H1 (cell line): ENCODE results near the gene TMEM176B. TPM values are rescaled to one million over a fixed set of nuclear protein-coding genes. Genes with fewer than 3 reads are reported as not detected.

ENCODE experiments used
- CTCF ChIA-PET: fragments of 300-600 bp; sonication (Branson Sonifier 250); formaldehyde crosslinking; loops from one replicate; lab custom pipeline; 2021; ENCODE audit not compliant: partially characterized antibody; lab: Charles Lee
- POLR2A ChIA-PET: fragments of 300-600 bp; sonication (Branson Sonifier 250); formaldehyde crosslinking; loops from one replicate; lab custom pipeline; 2021; ENCODE audit warnings: inconsistent platforms; ENCODE audit not compliant: partially characterized antibody; lab: Charles Lee
- DNase-seq, 2 experiments: peaks; one replicate each; pipeline versions ENCODE4 v3.0.0 to v3.0.0-alpha.2; 2010 to 2022; ENCODE audit warnings: low spot score in 2 of 2, low read depth in 1 of 2, mixed read lengths in 1 of 2
- FAIRE-seq: peaks from 2 replicates; lab custom pipeline; 2011; peaks lifted over from hg19 to GRCh38; lab: Jason Lieb, UNC
- H2AFZ ChIP-seq: 2 replicates; pipeline ENCODE4 v1.8.1; 2012; ENCODE audit warnings: low read length, inconsistent platforms
- H2AK5ac ChIP-seq: 2 replicates; pipeline ENCODE4 v1.6.1; 2013; ENCODE audit warnings: low read depth, low read length
- H2BK120ac ChIP-seq: replicated peaks from 2 replicates; pipeline ENCODE3; 2013; ENCODE audit warnings: low read depth, low read length, inconsistent platforms
- H2BK12ac ChIP-seq: 2 replicates; pipeline ENCODE4 v1.6.1; 2013; ENCODE audit warnings: low read depth, low read length
- H2BK15ac ChIP-seq: 2 replicates; pipeline ENCODE4 v1.6.1; 2013; ENCODE audit warnings: low read length
- H2BK20ac ChIP-seq: 2 replicates; pipeline ENCODE4 v1.6.1; 2013; ENCODE audit warnings: low read length
- H2BK5ac ChIP-seq: 2 replicates; pipeline ENCODE4 v1.6.1; 2013; ENCODE audit warnings: low read depth, low read length
- H3K14ac ChIP-seq: 2 replicates; pipeline ENCODE4 v1.6.1; 2013; ENCODE audit warnings: inconsistent platforms; ENCODE audit not compliant: insufficient read length
- H3K18ac ChIP-seq: 2 replicates; pipeline ENCODE4 v1.6.1; 2013; ENCODE audit warnings: low read length; ENCODE audit errors: extremely low read depth
- H3K23ac ChIP-seq: 2 replicates; pipeline ENCODE4 v1.6.1; 2013; ENCODE audit warnings: inconsistent platforms; ENCODE audit not compliant: insufficient read length
- H3K23me2 ChIP-seq: 2 replicates; pipeline ENCODE4 v1.6.1; 2013; ENCODE audit warnings: low read depth, low read length
- H3K27ac ChIP-seq: 2 replicates; pipeline ENCODE4 v1.6.1; 2011; ENCODE audit warnings: low read depth, low read length, inconsistent platforms
- H3K27me3 ChIP-seq, 4 experiments: replicated peaks in 1 of 4; 1 replicate in 1 of 4; 2 replicates in 3 of 4; pipeline versions ENCODE4 v1.6.1 to v1.8.1; 2011 to 2013; ENCODE audit warnings: low read length in 3 of 4, mild to moderate bottlenecking in 3 of 4, inconsistent platforms in 2 of 4, mixed read lengths in 2 of 4, moderate library complexity in 1 of 4; ENCODE audit not compliant: control insufficient read depth in 3 of 4, insufficient read depth in 3 of 4; ENCODE audit errors: extremely low read depth in 1 of 4
- H3K36me3 ChIP-seq, 4 experiments: 2 replicates each; pipeline versions ENCODE4 v1.6.1 to v1.8.1; 2011 to 2013; ENCODE audit warnings: mild to moderate bottlenecking in 4 of 4, low read length in 3 of 4, moderate library complexity in 2 of 4, control low read depth in 1 of 4, inconsistent platforms in 1 of 4; ENCODE audit not compliant: insufficient read depth in 4 of 4, control insufficient read depth in 2 of 4
- H3K4ac ChIP-seq: replicated peaks from 2 replicates; pipeline ENCODE3; 2013; ENCODE audit warnings: low read length, low read depth, mixed read lengths, inconsistent platforms; ENCODE audit not compliant: insufficient read length
- H3K4me1 ChIP-seq, 4 experiments: replicated peaks in 1 of 4; 1 replicate in 1 of 4; 2 replicates in 3 of 4; pipeline versions ENCODE4 v1.6.1 to v1.8.1; 2011 to 2013; ENCODE audit warnings: low read length in 3 of 4, inconsistent platforms in 2 of 4, mixed read lengths in 1 of 4; ENCODE audit not compliant: insufficient read depth in 4 of 4, control insufficient read depth in 3 of 4
- H3K4me2 ChIP-seq, 2 experiments: 2 replicates each; pipeline versions ENCODE4 v1.6.1 to v1.8.1; 2011 to 2013; ENCODE audit warnings: low read depth in 2 of 2, low read length in 2 of 2, control low read depth in 1 of 2, inconsistent platforms in 1 of 2, mild to moderate bottlenecking in 1 of 2; ENCODE audit not compliant: insufficient read depth in 1 of 2
- H3K4me3 ChIP-seq, 4 experiments: fragments of 200-600, 300-600 bp in 1 of 4; sonication (generic), shearing (Covaris generic), sonication (Bioruptor Twin) in 1 of 4; 2 replicates each; pipeline versions ENCODE4 v1.5.1 to v1.8.1; 2011 to 2016; ENCODE audit warnings: low read length in 4 of 4, low read depth in 3 of 4, control low read depth in 2 of 4, inconsistent platforms in 2 of 4, mild to moderate bottlenecking in 2 of 4, mixed read lengths in 1 of 4, moderate library complexity in 1 of 4; ENCODE audit not compliant: insufficient read depth in 2 of 4; ENCODE audit errors: extremely low read depth in 1 of 4
- H3K56ac ChIP-seq: replicated peaks from 2 replicates; pipeline ENCODE3; 2013; ENCODE audit warnings: low read depth, mild to moderate bottlenecking, mixed read lengths, low read length, inconsistent platforms; ENCODE audit not compliant: insufficient read length
- H3K79me1 ChIP-seq: 2 replicates; pipeline ENCODE4 v1.6.1; 2013; ENCODE audit warnings: low read depth, low read length, control low read depth
- H3K79me2 ChIP-seq, 2 experiments: 2 replicates each; pipeline versions ENCODE4 v1.6.1 to v1.8.1; 2012 to 2013; ENCODE audit warnings: low read length in 2 of 2, mild to moderate bottlenecking in 2 of 2, inconsistent platforms in 1 of 2; ENCODE audit not compliant: insufficient read depth in 2 of 2, control insufficient read depth in 1 of 2
- H3K9ac ChIP-seq, 4 experiments: replicated peaks in 1 of 4; 1 replicate in 1 of 4; 2 replicates in 3 of 4; pipeline versions ENCODE4 v1.6.1 to v1.8.1; 2011 to 2013; ENCODE audit warnings: low read depth in 3 of 4, low read length in 3 of 4, control low read depth in 2 of 4, mild to moderate bottlenecking in 2 of 4, moderate library complexity in 2 of 4, inconsistent platforms in 1 of 4; ENCODE audit errors: extremely low read depth in 1 of 4
- H3K9me3 ChIP-seq, 2 experiments: 2 replicates each; pipeline versions ENCODE4 v1.6.1 to v1.8.1; 2012 to 2013; ENCODE audit warnings: mild to moderate bottlenecking in 2 of 2, moderate library complexity in 2 of 2, control low read depth in 1 of 2, inconsistent platforms in 1 of 2, low read depth in 1 of 2, low read length in 1 of 2, mixed read lengths in 1 of 2; ENCODE audit not compliant: insufficient read depth in 2 of 2
- H4K20me1 ChIP-seq, 2 experiments: replicated peaks in 1 of 2; 2 replicates each; pipeline versions ENCODE3 to v1.8.1; 2011 to 2013; ENCODE audit warnings: inconsistent platforms in 2 of 2, low read length in 2 of 2, mild to moderate bottlenecking in 1 of 2; ENCODE audit not compliant: insufficient read depth in 2 of 2, control insufficient read depth in 1 of 2
- H4K5ac ChIP-seq: 2 replicates; pipeline ENCODE4 v1.6.1; 2013; ENCODE audit warnings: low read length, low read depth, mixed read lengths, inconsistent platforms; ENCODE audit not compliant: insufficient read length
- H4K8ac ChIP-seq: 2 replicates; pipeline ENCODE4 v1.8.0; 2013; ENCODE audit warnings: mild to moderate bottlenecking, moderate library complexity, low read length, inconsistent platforms; ENCODE audit not compliant: insufficient read depth; ENCODE audit errors: extremely low read depth
- H4K91ac ChIP-seq: replicated peaks from 2 replicates; pipeline ENCODE3; 2013; ENCODE audit warnings: low read length, mixed read lengths, inconsistent platforms; ENCODE audit not compliant: insufficient read length
- BRCA1 ChIP-seq: IDR thresholded peaks from 2 replicates; pipeline ENCODE4 v1.6.1; 2012; ENCODE audit warnings: low read depth, low read length, improper control_type of control experiment
- GTF2F1 ChIP-seq: IDR thresholded peaks from 2 replicates; pipeline ENCODE4 v1.6.1; 2012; ENCODE audit warnings: low read depth, low read length, improper control_type of control experiment, borderline replicate concordance
- HDAC6 ChIP-seq: IDR thresholded peaks from one replicate; pipeline ENCODE4 v1.7.1; 2012; ENCODE audit warnings: low read depth, mild to moderate bottlenecking, inconsistent platforms, low read length, moderate library complexity
- KDM1A ChIP-seq: fragments of 200-600, 300-600 bp; sonication (generic); IDR thresholded peaks from 2 replicates; pipeline ENCODE4 v1.7.1; 2016; ENCODE audit warnings: mild to moderate bottlenecking, low read length, borderline replicate concordance
- RAD21 ChIP-seq, 2 experiments: IDR thresholded peaks in 1 of 2; conservative IDR thresholded peaks in 1 of 2; 2 replicates each; pipeline ENCODE4 v1.6.1; 2011; ENCODE audit warnings: low read depth in 2 of 2, low read length in 2 of 2, improper control_type of control experiment in 1 of 2, inconsistent platforms in 1 of 2, mild to moderate bottlenecking in 1 of 2, moderate library complexity in 1 of 2
- RFX5 ChIP-seq: IDR thresholded peaks from 2 replicates; pipeline ENCODE4 v1.6.1; 2011; ENCODE audit warnings: low read depth, low read length, improper control_type of control experiment, borderline replicate concordance
- RXRA ChIP-seq: IDR thresholded peaks from 2 replicates; pipeline ENCODE4 v1.6.1; 2011; ENCODE audit warnings: low read depth, mild to moderate bottlenecking, low read length, moderate library complexity; ENCODE audit not compliant: insufficient read depth
- SAP30 ChIP-seq: fragments of 300-600 bp; sonication (generic); IDR thresholded peaks from 2 replicates; pipeline ENCODE4 v1.7.1; 2012; ENCODE audit warnings: low read length, moderate library complexity, mild to moderate bottlenecking, inconsistent platforms; ENCODE audit not compliant: insufficient read depth, insufficient replicate concordance
- SP1 ChIP-seq: IDR thresholded peaks from 2 replicates; pipeline ENCODE4 v1.6.1; 2011; ENCODE audit warnings: low read depth, low read length
- SRF ChIP-seq: IDR thresholded peaks from 2 replicates; pipeline ENCODE4 v1.6.1; 2011; ENCODE audit warnings: mild to moderate bottlenecking, low read depth, low read length, moderate library complexity
- ZNF274 ChIP-seq: IDR thresholded peaks from 2 replicates; pipeline ENCODE4 v1.7.0; 2012; ENCODE audit warnings: low read length, borderline replicate concordance; ENCODE audit errors: extremely low read depth
- WGBS, 2 experiments: shearing (Covaris generic) in 1 of 2; methylation state at CpG; one replicate each; pipeline versions ENCODE4 v1.1.6 to v1.1.7; 2013 to 2015; ENCODE audit warnings: low lambda C conversion rate in 2 of 2, mixed read lengths in 2 of 2, inconsistent platforms in 1 of 2, low coverage in 1 of 2, missing lambda C conversion rate in 1 of 2; ENCODE audit not compliant: insufficient replicate concordance in 2 of 2, insufficient coverage in 1 of 2, insufficient read length in 1 of 2; ENCODE audit errors: extremely low coverage in 1 of 2, missing lambda C conversion rate in 1 of 2; 5-methylcytosine and 5-hydroxymethylcytosine counted together
- polyA plus RNA-seq, 7 experiments: library from polyadenylated mRNA; depleted of rRNA in 3 of 7; stranded (reverse) in 5 of 7; unstranded in 2 of 7; fragments of >200 nt in 5 of 7; fragments of 200-250 nt in 2 of 7; gene quantifications; 1 replicate in 5 of 7; 2 replicates in 1 of 7; 4 replicates in 1 of 7; pipeline versions ENCODE4 v1.2.1 to v1.2.3, GENCODE V29; 2011 to 2013; ENCODE audit warnings: missing spikeins in 2 of 7, mixed read lengths in 2 of 7
- total RNA-seq: library from RNA; stranded (reverse); fragmentation: NEBNext Ultra II Directional; extraction: Animal tissue kit (Norgen Biotek cat#: 25700); gene quantifications from 2 replicates; pipeline ENCODE4 v1.2.1, GENCODE V29; 2021

Gene TMEM176B
- total and polyA plus RNA-seq, 2 of the 8 experiments (the other 6 are each of a cell fraction or from before 2014, with no cell fraction given), result 1.2 to 2.1 TPM

DNA sequence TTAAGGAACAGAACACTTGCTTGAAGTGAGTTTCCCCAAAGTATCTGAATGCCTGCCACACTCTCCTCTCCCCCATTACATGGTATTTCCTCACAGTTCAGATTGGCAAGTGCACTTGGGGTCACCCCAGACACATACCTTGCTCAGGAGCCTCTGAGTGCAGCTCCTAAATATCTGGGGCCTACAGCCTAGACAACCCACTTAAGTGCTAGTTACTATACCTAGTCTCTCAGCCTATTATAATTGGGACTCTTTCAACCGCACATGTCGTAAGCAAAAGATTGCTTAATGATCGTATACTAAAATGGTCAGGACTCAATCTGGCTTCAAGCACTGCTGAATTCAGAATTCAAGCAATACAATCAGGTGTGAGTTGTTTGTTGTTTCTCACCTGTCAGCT is 19.9 kb downstream of the TMEM176B start:
- no peak overlapping the region for H4K5ac ChIP-seq
- no peaks in the 10 kb centered on the region for H3K23me2 ChIP-seq
- no peak overlapping the region for H3K4me3 ChIP-seq
- no peak overlapping the region for H3K56ac ChIP-seq
- no peak overlapping the region for H2BK12ac ChIP-seq
- ChIA-PET CTCF (interaction anchor here (0.7 to 3.8 kb wide), 8 partner anchors 13 to 208 kb away, joined by 3 to 50 read pairs (median 4); partner anchors contain the start of gene AOC1), POLR2A (interaction anchor here (1.5 kb wide), 1 partner anchor 19 kb away, joined by 3 read pairs; no protein-coding TSS in a partner anchor)
- H4K91ac ChIP-seq, result no peak overlapping the region
- no peak overlapping the region for H3K4ac ChIP-seq
- 64% methylated on average over 3 of the region's 3 CpGs; no CpG with 5 or more reads in 1 of the 2 experiments for whole genome bisulfite sequencing, 2 experiments
- H3K36me3 ChIP-seq, result no peaks in the 10 kb centered on the region
- H3K23ac ChIP-seq, result no peak overlapping the region
- H3K4me1 ChIP-seq, result no peaks in the 10 kb centered on the region
- H3K4me2 ChIP-seq, result no peak overlapping the region
- no peaks in the 10 kb centered on the region; a peak in 1 of 7 replicates for H3K27me3 ChIP-seq
- H2BK20ac ChIP-seq, result no peak overlapping the region
- no peaks in the 10 kb centered on the region for H3K79me2 ChIP-seq
- no peaks in the 10 kb centered on the region for H3K9me3 ChIP-seq
- no peak overlapping the region for H2AFZ ChIP-seq
- no peak overlapping the region for H2BK120ac ChIP-seq
- H3K14ac ChIP-seq, result no peak overlapping the region
- H2BK15ac ChIP-seq, result no peak overlapping the region
- no peak overlapping the region for H3K9ac ChIP-seq
- H3K27ac ChIP-seq, result no peak overlapping the region
- H3K18ac ChIP-seq, result no peak overlapping the region
- H4K8ac ChIP-seq, result no peak overlapping the region
- no peaks in the 10 kb centered on the region for H4K20me1 ChIP-seq
- H3K79me1 ChIP-seq, result no peaks in the 10 kb centered on the region
- TF ChIP-seq ZNF274 (no peak), RXRA (no peak), KDM1A (no peak), RFX5 (no peak), RAD21 (IDR thresholded peaks at IDR 0.05 in 1 of 2, conservative IDR thresholded peaks at IDR 0.05 in 1 of 2; ENCODE audit: low read depth in 2 of 2, low read length in 2 of 2) (no peak), SRF (no peak), BRCA1 (no peak), SP1 (no peak), HDAC6 (no peak), SAP30 (no peak), GTF2F1 (no peak)
- TF ChIP-seq, all 59 proteins: peak for 0
- DNase-seq, result no peak
- no peak overlapping the region for H2BK5ac ChIP-seq
- FAIRE-seq, result no peak
- no peak overlapping the region for H2AK5ac ChIP-seq
